Measurements from ENCODE around the gene TOM1.

Gene TOM1

GRCh38 chr22:35325209-35325608 is 25.5 kb downstream of the TOM1 start:
- DNase-seq, result no peak

DNA sequence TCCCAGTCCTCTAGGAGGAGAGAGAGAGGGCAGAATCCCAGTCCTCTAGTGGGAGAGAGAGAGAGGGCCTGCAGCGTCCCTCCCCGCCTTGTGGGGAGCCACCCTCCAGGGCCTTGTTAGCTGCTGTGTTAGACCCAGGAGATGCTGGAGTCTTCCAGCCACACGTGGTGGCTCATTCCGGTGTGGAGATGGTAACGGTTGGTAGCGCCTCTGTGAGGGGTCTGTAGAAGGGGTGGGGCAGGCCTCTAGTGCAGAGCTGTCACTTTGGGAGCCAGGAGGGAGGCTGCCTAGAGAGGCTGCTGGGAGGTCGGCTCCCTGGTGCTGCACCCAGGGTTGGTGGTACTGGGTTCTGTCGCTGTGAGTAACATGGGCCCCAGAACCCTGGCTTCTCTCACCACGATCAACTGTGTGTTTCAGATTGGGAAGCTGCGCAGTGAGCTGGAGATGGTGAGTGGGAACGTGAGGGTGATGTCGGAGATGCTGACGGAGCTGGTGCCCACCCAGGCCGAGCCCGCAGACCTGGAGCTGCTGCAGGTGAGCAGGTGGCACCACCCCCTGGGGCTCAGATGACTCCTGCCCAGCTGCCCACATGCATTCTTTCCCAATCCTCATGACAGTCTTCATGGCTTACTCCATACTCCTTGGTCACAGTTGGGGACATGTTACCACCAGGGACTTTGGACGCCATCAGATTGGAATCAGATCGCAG is 27.3 kb downstream of the TOM1 start:
- no peak for DNase-seq

DNA sequence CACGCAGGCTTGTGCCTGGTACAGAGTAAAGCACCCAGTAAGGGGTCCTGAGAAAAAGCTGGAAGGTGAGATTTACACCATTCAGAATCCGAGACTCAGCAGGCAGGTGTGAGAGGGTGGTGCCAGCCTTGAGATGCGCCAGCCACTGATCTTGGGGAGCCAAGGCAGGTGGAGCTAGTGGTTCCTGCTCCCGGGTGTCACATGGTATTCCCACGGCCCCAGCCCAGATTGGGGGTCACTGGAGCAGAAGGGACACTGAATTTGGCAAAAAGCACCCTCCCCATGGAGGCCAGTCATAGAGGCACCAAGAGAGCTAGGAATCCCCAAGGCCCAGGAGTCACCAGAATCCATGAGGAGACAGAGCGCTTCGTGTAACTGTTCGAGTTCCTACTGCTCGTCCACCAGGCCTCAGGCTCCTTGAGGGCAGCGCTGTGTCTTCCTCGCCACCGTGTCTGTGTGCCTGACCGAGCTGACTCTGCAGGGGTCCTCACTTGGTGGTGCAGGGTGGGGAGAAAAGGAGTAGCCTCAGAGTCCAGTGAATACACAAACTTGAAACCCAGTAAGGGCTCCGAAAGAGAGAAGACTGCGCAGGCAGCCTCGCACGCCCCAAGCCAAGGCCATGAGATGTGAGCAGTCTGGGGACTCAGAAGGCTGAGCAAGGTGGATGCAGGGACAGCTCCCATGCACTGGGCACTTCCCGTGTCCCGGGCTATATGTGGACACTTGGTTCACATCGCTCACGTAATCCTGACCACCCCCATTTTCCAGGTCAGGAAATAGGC is 28.2 kb downstream of the TOM1 start:
- DNase-seq, result no peak

GRCh38 chr22:35328472-35328885 is 28.8 kb downstream of the TOM1 start:
- no peak for DNase-seq

DNA sequence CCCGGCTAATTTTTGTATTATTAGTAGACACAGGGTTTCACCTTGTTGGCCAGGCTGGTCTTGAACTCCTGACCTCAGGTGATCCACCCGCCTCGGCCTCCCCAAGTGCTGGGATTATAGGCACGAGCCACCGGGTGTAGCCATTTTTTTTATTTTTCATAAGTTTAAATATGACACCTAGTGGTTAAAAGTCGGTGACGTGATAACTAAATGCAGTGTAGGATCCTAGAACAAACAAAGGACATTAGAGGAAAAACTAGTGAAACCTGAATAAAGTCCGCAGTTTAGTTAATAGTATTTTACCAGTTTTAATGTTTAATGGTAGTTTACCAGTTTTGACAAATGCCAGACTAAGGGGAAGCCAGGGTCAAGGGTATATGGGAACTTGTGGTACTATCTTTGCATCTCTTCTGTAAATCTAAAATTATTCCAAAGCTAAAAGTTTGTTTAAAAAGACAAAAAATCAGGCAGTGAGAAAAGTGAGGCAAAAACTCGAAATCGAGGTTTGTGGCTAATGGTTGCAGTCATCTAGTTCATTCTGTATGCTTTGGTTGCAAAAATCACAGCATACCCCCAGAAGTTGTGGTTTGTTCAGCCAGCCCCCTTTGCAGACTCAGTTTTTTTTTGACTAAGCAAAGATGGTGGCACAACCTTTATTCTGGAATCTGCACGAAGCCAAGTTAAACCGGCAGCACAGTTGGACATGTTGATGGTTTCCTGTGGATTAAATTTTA is 29.6 kb downstream of the TOM1 start:
- DNase-seq, result no peak

- no peak for DNase-seq
Measured at GRCh38 chr22:35330258-35330861, 30.7 kb downstream of the TOM1 start.

- DNase-seq, result no peak
Measured at GRCh38 chr22:35332278-35332677, 32.6 kb downstream of the TOM1 start.

- no peak for DNase-seq
Measured at GRCh38 chr22:35333220-35333619, 33.5 kb downstream of the TOM1 start.

GRCh38 chr22:35334004-35334403 is 34.3 kb downstream of the TOM1 start:
- DNase-seq, result no peak

GRCh38 chr22:35335468-35335867 is 35.8 kb downstream of the TOM1 start:
- DNase-seq, result no peak

- DNase-seq, result no peak
Measured at GRCh38 chr22:35335936-35336781, 36.5 kb downstream of the TOM1 start.

DNA sequence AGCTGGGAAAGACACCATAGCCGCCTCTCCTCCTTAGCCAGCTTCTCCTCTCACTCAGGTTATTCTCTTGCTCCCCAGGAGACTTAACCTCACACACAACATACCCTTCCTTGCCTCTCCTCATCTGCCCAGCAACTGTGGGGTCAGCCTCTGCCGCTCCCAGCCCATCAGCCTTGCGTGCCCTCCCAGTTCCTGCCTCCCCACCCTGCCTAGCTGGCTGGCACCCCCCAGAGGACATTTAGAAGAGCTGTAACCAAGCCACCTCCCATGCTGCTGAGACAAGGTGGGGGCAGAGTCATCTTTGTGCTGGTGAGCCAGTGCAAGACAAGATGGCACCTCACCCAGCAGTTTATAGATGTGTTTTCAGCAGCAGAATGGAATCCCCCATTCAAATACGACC is 38.2 kb downstream of the TOM1 start:
- DNase-seq, result no peak

DNA sequence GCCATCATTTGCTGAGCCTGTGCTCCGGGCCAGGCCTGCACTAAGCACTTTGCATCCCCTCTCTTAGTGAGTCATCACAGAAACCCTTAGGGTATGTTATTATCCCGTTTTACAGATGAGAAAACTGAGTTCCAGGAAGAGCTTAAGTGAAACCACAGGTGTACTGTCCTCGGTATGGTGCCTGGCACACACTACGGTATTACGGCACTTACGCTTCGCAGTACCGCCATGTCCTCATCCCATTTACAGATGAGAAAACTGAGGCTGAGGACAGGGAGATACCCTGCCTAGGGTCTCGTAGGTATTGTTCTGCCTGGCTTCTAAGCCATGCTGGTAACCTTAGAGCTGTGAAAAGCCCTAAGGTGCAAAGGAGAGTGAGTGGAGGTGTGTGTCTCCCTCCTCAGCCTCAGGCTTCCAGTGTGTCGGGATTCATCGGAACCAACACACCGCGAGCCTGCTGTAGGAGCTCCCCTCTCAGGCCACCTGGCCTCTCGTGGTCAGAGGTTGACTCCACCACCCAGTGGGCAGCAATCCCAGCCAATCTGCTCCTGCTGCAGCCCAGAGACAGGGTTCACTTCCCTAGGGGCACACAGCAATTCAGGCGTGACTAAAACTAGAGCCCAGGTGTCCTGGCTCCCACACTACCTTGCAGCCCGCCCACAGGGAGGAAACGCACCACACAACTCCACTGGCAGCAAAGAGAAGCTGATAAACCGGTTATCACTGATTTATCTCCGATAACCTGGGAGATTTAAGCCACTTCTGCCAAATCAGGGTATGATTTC is 41.6 kb downstream of the TOM1 start:
- no peak for DNase-seq

- no peak for DNase-seq
Measured at GRCh38 chr22:35342390-35342789, 42.7 kb downstream of the TOM1 start.

DNA sequence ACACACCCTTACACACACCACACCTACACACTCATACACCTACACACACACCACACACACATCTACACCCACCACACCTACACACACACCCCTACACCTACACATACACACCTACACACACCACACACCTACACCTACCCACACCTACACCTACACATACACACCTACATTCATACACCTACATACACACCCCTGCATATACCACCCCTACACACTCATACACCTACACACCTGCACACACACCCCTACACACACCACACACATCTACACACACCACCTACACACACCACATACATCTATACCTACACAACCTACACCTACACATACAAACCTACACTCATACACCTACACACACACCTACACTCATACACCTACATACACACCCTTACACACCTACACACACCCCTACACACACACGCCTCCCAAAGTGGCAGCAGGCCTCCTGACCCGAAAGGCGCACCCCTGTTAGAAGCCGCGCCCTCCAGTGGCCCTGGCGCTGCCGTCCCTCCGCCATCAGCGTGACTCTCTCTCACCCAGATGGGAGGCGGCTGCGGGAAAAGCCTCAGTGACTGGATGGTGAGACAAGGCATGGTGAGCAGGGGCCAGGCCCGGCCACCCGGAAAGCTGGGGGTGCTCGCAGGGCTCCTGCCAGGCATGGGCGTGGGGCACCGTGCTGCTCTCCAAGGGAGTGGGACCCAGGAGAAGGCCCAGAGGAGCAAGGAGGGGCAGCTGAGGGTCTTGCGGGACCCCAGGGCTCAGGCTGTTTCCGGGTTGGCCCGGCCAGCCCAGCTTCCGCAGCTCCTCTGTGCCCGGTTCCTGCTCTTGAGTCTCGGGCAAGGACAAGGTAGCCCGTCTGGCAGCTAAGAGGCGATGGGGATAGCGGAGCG is 44.2 kb downstream of the TOM1 start:
- no peak for DNase-seq

GRCh38 chr22:35344956-35345690 is 45.4 kb downstream of the TOM1 start:
- DNase-seq, result no peak

DNA sequence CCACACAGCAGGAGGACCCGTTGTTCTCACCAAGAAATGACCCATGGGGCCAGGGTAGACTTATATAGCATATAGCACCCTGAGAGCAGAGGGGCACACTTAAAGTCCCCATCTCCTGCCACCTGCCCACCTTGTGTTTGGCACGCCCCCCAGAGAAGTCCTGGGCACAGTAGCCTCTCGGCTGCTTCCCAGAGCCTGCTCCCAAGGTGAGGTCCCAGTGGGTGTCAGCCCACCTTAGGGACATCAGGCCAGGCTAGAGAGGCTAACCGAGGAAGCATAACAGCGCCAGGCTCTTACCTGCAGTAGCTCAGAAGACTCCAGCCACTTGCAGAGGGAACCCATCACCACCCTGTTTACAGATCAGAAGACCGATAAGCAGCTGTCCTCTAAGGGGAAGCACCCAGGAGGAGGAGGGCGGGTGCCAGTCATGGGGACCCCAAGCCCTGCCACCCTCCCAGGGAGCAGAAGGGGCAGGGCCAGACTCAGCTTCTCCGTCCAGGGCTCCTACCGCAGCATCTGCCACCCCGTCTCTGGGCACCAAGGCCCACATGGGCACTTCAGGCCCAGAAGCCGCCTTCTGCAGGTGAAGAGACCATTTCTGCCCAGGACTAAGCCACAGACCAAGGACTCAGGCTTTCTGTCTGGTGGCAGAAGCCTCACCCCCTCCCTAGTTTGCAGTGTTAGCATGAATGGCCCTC is 46.3 kb downstream of the TOM1 start:
- DNase-seq, result no peak

DNA sequence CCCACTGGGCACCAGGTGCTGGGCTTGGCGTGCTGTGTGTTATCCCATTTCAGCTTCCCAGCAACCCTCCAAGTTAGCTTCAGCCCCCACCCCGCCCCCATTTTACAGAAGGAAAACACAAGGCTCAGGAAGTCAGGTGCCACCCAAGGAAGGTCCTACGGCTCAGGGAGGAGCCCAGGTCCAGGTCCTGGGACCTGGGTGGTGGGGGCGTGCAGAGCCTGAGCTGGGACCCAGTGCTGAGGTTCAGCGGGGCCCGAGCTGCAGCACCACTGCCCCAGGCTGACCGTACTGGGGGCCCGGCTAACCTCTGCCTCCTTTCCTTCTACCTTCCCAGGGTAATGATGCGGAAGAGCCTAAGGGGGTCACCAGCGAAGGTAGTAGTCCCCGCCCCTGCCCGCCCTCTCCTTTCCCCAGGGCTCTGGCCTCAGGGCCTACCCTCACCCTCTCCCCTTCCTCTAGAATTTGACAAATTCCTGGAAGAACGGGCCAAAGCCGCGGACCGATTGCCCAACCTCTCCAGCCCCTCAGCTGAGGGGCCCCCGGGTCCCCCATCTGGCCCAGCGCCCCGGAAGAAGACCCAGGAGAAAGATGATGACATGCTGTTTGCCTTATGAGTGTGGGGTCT is 47.0 kb downstream of the TOM1 start:
- no peak for DNase-seq

DNA sequence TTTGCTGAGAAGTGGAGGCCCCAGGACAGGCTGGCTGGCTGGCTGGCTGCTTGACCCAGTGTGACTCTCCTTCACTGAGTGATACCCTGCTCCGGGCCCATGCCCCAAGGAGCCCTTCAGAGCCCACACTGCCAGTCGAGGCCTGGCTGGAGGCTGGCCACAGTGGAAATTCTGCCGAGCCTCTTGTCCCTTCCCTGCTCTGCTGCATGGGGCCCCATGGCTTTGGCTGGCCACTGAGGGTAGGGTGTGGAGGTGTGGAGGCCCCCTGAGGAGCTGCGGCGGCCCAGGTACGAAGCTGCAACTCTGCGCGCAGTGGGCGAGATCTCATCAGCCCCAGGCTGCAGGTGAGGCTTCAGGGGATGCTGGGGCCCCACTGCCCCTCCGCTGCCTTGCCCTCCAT is 47.8 kb downstream of the TOM1 start:
- DNase-seq, result no peak

Measured in NCI-H2107 (cell line).